Epithelial cell of proximal tubule (primary cell): ENCODE measurements around the gene CFAP43. TPM values are rescaled to one million over a fixed set of nuclear protein-coding genes. Genes with fewer than 3 reads are reported as not detected.

Source experiments
- DNase-seq: peaks from one replicate; pipeline ENCODE4 v3.0.0-alpha.2; 2011; ENCODE audit warnings: low read depth
- H3K4me3 ChIP-seq: 2 replicates; pipeline ENCODE4 v1.5.1; 2011; ENCODE audit warnings: low read depth, mild to moderate bottlenecking, low read length
- total RNA-seq: library from RNA; depleted of rRNA; stranded (reverse); fragments of >200 nt; gene quantifications from 2 replicates; pipeline ENCODE4 v1.2.3, GENCODE V29; 2015
- TF ChIP-seq, protein P1 (sequence below): conservative IDR thresholded peaks from 2 replicates; pipeline ENCODE4 v1.5.1; 2012; ENCODE audit warnings: low read depth, mild to moderate bottlenecking, low read length

Gene CFAP43
- total RNA-seq, 1 donor from 2014 or later: 0.46 TPM

DNA sequence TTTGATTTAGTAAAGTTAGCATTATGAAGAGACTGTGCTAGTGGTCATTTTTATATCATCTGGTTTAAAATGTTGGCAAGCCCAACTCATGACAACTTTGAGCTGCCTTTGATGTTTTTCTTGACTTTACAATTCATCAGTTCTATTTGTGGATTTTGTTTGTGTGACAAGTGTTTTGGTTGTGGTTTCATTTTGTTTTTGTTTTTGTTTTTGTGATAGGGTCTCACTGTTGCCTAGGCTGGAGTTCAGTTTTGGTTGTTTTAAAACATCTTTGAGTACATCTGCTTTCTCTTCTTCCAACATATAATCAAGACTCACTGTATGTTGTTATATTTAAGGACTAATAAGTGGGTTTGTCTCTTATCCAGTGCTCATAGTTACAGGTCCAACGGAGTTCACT lies 127.7 kb downstream of the CFAP43 start:
- TF ChIP-seq, protein P1, sequence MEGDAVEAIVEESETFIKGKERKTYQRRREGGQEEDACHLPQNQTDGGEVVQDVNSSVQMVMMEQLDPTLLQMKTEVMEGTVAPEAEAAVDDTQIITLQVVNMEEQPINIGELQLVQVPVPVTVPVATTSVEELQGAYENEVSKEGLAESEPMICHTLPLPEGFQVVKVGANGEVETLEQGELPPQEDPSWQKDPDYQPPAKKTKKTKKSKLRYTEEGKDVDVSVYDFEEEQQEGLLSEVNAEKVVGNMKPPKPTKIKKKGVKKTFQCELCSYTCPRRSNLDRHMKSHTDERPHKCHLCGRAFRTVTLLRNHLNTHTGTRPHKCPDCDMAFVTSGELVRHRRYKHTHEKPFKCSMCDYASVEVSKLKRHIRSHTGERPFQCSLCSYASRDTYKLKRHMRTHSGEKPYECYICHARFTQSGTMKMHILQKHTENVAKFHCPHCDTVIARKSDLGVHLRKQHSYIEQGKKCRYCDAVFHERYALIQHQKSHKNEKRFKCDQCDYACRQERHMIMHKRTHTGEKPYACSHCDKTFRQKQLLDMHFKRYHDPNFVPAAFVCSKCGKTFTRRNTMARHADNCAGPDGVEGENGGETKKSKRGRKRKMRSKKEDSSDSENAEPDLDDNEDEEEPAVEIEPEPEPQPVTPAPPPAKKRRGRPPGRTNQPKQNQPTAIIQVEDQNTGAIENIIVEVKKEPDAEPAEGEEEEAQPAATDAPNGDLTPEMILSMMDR: no peak
- DNase-seq: no peak

DNA sequence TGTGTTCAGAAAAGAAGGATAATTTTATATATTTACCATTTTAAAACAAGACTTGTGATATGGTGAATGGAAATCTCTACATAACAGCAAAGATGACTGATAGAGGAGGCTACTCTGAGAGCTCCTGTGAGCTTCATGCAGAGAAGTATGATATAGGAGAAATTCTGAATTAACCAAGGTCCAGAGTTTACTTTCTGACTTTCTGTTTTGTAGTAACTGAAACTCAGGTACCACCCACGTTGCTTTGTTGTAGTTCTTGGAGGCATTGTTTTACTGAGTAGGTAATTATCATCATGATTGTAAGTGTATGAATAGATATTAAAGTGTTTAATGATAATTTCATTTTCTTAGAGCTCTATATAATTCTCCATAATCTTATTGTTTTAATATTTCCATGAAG lies 128.2 kb downstream of the CFAP43 start:
- no peak for DNase-seq
- TF ChIP-seq, protein P1: no peak
- H3K4me3 ChIP-seq: no peak overlapping the region

More for the DNA sequence above, 127.7 kb downstream of the CFAP43 start:
- H3K4me3 ChIP-seq: no peak overlapping the region

DNA sequence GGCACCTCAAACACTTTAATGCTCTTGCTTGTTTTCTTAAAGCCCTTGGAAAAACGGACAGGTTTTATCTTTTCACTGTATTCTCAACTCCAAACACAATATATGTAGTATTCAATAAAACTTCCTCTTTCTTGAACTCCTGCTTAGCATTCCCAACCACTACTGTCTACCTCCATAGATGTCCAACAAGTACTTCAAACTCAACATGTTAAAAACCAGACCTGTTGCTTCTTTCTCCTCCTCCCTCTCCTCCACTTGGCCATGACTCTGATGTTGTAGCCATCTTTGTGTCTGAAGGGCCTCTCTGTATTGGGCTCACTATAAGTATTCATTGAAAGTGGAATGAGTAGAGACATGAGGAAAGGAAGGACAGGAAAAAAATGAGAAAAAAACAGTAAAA lies 130.3 kb downstream of the CFAP43 start:
- DNase-seq: no peak
- H3K4me3 ChIP-seq: no peak overlapping the region
- TF ChIP-seq, protein P1: no peak

DNA sequence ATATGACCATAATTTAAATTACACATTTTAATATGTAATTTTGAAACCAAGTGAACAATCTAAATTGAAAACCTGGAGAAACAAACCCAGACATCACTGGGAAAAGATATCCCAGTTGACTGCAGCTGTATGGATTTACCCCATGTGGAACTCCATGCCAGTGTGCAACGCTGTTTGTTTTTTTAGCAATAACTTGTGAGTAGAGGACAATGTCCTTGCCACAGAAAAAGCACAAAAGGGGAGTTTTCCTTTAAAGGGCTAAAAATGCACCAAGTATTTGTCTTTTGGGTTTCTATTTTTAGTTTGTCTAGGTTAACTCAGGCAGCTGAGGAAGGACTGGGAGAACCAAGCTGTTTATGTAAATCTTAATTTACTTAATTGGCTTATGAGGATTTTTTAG lies 131.4 kb downstream of the CFAP43 start:
- no peak for DNase-seq
- no peak overlapping the region for H3K4me3 ChIP-seq
- TF ChIP-seq, protein P1: no peak

DNA sequence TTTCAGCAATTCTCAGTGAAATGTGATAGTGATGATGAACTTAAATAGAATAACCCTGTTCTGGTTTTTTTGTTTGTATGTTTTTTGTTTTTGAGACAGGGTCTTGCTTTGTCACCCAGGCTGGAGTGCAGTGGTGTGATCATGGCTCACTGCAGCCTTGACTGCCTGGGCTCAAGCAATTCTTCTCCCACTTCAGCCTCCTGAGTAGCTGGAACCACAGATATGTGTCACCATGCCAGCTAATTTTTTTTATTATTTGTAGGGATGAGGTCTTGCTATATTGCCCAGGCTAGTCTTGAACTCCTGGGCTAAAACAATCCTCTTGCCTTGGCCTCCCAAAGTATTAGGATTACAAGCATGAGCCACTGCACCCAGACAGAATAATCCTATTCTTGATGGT lies 132.2 kb downstream of the CFAP43 start:
- no peak overlapping the region for H3K4me3 ChIP-seq
- DNase-seq: no peak
- TF ChIP-seq, protein P1: no peak

DNA sequence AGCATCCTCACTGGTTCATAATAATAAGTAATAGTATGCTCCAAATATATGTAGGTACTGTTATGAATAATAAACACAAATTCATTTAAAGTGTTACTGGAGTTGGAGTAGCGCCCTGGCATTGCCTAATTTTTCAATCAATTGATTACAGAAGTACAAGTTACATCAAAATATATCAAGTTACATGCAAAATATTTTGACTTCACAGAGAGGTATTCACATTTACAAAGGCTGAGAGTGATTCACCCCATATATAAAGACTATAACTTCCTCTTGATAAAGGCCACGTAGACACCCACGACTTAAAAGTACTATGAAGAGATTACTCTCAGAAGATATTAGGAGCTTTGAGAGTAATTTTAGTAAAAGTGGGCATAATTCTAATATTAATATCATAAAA lies 132.9 kb downstream of the CFAP43 start:
- DNase-seq: no peak
- TF ChIP-seq, protein P1: no peak
- no peak overlapping the region for H3K4me3 ChIP-seq

DNA sequence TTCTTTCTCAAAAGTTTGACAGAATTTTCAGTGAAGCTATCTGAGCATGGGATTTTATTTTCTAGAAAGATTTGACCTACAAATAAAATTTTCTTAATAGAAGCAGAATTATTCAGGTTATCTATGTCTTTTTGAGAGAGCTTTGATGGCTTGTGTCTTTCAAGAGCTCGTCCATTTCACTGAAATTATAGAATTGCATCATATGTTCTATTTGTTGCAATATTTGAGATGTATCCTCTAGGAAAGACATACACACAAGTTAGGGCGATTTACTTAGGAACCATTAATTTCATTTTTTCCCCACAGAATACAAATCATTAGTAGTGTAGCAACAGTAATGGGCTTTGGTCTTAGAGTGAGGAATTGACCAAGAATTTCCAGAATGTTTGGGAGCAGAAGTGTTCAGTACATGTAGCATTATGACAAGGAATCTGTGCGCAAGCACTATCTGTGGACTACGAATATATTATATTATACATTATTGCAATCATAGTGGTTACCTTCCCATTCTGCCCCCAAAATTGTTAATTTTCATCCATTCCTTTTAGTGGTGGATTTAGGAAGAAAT lies 133.7 kb downstream of the CFAP43 start:
- no peak overlapping the region for H3K4me3 ChIP-seq
- no peak for DNase-seq
- TF ChIP-seq, protein P1: no peak
